Measurements from ENCODE around the gene SNPH. TPM values are rescaled to one million over a fixed set of nuclear protein-coding genes. Genes with fewer than 3 reads are reported as not detected.
A peak's percentile ranks its signal among the peaks of the same experiment; 100 is the strongest.

Gene SNPH
- total and polyA plus RNA-seq, 7 donors, result under 0.01 to 21.0 (median 6.4) TPM

DNA sequence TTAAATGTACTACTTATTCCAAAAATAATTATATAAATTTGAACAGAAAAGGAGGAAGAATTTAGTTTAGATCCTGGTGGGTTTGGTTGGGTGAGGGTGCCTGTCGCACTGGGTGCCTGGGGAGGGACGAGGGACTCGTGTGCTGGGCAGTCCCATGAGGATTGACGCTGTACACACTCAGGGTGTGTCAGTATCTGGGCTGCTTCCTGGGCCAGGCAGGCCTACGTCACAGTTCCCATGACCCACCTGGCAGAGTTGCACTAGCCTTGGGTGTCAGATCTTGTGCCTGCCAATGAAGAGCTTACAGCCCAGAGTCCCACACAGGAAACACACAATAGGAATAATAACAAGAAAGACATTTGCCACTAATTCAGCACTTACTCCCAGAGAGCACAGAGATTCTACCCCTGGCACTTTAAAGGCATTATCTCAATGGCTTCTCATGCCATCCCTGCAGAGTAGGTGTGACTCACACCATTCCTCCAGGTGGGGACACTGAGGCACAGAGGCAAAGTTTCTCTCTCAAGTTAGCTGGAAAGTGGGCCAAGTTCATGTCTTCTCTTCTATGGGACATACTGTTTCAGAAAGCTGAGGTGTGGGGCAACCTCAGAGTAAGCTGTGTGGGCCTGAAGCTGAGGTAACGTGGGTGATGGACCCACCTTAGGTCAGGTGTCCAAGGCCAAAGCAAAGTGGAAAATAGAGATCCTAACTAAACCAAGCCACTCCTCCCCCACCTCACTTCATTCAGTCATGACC lies 64.2 kb downstream of the SNPH start:
- Histone ChIP-seq H3K4me1 (peaks cover 0 to 44% (median 39%) of the 10 kb centered on the region in 4 donors), H3K4me3 (no peak overlapping the region), H3K9me3 (no peaks in the 10 kb centered on the region), H3K27me3 (no peaks in the 10 kb centered on the region), H3K27ac (peak overlapping the region; percentile 20 to 99 (median 98)), H3K36me3 (no peaks in the 10 kb centered on the region)
- TF ChIP-seq, protein P1, sequence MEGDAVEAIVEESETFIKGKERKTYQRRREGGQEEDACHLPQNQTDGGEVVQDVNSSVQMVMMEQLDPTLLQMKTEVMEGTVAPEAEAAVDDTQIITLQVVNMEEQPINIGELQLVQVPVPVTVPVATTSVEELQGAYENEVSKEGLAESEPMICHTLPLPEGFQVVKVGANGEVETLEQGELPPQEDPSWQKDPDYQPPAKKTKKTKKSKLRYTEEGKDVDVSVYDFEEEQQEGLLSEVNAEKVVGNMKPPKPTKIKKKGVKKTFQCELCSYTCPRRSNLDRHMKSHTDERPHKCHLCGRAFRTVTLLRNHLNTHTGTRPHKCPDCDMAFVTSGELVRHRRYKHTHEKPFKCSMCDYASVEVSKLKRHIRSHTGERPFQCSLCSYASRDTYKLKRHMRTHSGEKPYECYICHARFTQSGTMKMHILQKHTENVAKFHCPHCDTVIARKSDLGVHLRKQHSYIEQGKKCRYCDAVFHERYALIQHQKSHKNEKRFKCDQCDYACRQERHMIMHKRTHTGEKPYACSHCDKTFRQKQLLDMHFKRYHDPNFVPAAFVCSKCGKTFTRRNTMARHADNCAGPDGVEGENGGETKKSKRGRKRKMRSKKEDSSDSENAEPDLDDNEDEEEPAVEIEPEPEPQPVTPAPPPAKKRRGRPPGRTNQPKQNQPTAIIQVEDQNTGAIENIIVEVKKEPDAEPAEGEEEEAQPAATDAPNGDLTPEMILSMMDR (IDR thresholded peaks at IDR 0.05), result no peak
- TF ChIP-seq POLR2A (IDR thresholded peaks at IDR 0.05) (peak in 1 of 2 donors; percentile 18), EP300 (IDR thresholded peaks at IDR 0.05) (no peak), POLR2AphosphoS5 (IDR thresholded peaks at IDR 0.05) (peak in 1 of 4 donors; percentile 21)
- peak; percentile 84 for DNase-seq
- intact Hi-C loops (cut with DNase I), result no loop called here
- WGBS, 2 donors, result 24 to 47% methylated on average over 6 of the region's 6 CpGs

GRCh38 chr20:1331101-1331500 lies 65.0 kb downstream of the SNPH start:
- H3K27ac ChIP-seq, result peak overlapping the region in 3 of 4 donors; percentile 20 to 98 (median 98)
- H3K4me1 ChIP-seq, result peaks cover 0 to 42% (median 36%) of the 10 kb centered on the region in 4 donors
- H3K4me3 ChIP-seq, result no peak overlapping the region
- H3K36me3 ChIP-seq, result no peaks in the 10 kb centered on the region
- WGBS, 2 donors, result 92 to 96% methylated on average over 2 of the region's 2 CpGs
- no peak for TF ChIP-seq POLR2A (IDR thresholded peaks at IDR 0.05)
- no peak for TF ChIP-seq POLR2AphosphoS5 (IDR thresholded peaks at IDR 0.05)
- no peak for TF ChIP-seq EP300 (IDR thresholded peaks at IDR 0.05)
- TF ChIP-seq, protein P1 (IDR thresholded peaks at IDR 0.05), result no peak
- no peaks in the 10 kb centered on the region for H3K9me3 ChIP-seq
- DNase-seq, result no peak
- intact Hi-C loops (cut with DNase I), result no loop called here
- H3K27me3 ChIP-seq, result no peaks in the 10 kb centered on the region

DNA sequence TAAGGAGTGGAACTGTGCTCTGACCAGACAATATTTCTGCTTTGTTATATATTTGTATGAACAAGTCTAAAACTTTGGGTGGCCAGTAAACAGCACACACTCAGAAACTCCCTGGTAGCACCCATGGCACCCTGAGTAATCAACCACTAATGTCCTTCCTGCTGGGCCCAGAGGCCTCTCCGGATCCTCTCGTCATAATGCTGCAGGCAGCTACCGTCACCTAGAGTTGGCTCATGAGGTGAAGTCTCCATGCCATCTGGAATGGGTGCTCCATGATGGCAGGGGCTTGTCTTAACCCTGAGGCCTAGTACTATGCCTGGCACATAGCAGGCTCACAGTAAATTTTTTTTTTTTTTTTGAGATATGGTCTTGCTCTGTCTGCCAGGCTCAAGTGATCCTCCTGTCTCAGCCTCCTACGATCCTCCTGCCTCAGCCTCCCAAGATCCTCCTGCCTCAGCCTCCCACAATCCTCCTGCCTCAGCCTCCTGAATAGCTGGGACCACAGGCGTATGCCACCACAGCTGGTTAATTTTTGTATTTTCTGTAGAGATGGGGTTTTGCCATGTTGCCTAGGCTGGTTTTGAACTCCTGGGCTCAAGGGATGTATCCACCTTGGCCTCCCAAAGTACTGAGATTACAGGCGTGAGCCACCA lies 65.8 kb downstream of the SNPH start:
- peaks cover 0 to 38% (median 31%) of the 10 kb centered on the region in 4 donors for H3K4me1 ChIP-seq
- H3K27ac ChIP-seq, result no peak overlapping the region
- TF ChIP-seq, protein P1 (IDR thresholded peaks at IDR 0.05), result no peak
- TF ChIP-seq EP300 (IDR thresholded peaks at IDR 0.05), result no peak
- no peak for TF ChIP-seq POLR2A (IDR thresholded peaks at IDR 0.05)
- TF ChIP-seq POLR2AphosphoS5 (IDR thresholded peaks at IDR 0.05), result no peak
- intact Hi-C loops (cut with DNase I), result no loop called here
- no peaks in the 10 kb centered on the region for H3K36me3 ChIP-seq
- no peaks in the 10 kb centered on the region for H3K9me3 ChIP-seq
- no peaks in the 10 kb centered on the region for H3K27me3 ChIP-seq
- DNase-seq, result no peak
- 85 to 94% methylated on average over 6 of the region's 6 CpGs for WGBS, 2 donors
- no peak overlapping the region for H3K4me3 ChIP-seq

DNA sequence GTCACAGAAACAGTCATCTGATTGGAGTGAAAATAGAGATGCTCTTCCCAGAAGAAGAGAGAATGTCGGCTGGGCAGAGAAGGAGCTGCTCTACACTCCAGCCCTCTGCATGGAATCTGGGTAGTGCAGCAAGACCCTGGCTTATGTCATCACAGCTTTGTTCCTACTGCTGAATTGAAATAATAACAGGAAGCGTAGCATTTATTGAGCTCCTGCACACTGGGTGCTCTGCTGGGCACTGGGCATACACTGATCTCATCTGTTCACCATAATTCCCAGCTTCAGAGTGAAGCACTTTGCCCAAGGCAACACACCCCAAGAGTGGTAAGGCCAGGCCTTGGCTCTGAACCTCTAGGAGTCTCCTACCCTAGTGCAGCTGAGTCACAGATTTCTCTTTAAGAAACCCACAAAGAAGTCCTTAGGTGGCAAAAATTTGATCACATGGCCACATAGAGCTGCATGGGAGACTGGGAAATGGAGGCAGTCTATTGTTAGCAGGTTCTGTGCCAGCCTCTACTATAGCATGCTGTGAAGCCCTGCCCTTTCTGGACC lies 66.7 kb downstream of the SNPH start:
- no peak overlapping the region for H3K27ac ChIP-seq
- TF ChIP-seq POLR2AphosphoS5 (IDR thresholded peaks at IDR 0.05), result no peak
- 95 to 98% methylated on average over 2 of the region's 2 CpGs for WGBS, 2 donors
- no peaks in the 10 kb centered on the region for H3K9me3 ChIP-seq
- H3K27me3 ChIP-seq, result no peaks in the 10 kb centered on the region
- intact Hi-C loops (cut with DNase I), result no loop called here
- no peak overlapping the region for H3K4me3 ChIP-seq
- H3K36me3 ChIP-seq, result no peaks in the 10 kb centered on the region
- DNase-seq, result no peak
- H3K4me1 ChIP-seq, result peaks cover 0 to 36% (median 29%) of the 10 kb centered on the region in 4 donors
